Ascending aorta (tissue), 2 donors: Measurements from ENCODE around the gene C1orf21. TPM values are rescaled to one million over a fixed set of nuclear protein-coding genes. Genes with fewer than 3 reads are reported as not detected.
A peak's percentile ranks its signal among the peaks of the same experiment; 100 is the strongest.

ENCODE experiments used
- DNase-seq, 2 donors: peaks; one replicate each; pipeline ENCODE4 v3.0.0-alpha.2; 2019; ENCODE audit warnings: low spot score in 2 of 2
- H3K27ac ChIP-seq, 2 donors: fragments of 200-600 bp; sonication (generic); one replicate each; pipeline ENCODE4 v1.5.1; 2016 to 2017; ENCODE audit warnings: mild to moderate bottlenecking in 1 of 2
- H3K27me3 ChIP-seq: fragments of 200-600 bp; sonication (generic); one replicate; pipeline ENCODE4 v1.5.1; 2017
- H3K36me3 ChIP-seq, 2 donors: fragments of 200-600 bp; sonication (generic); one replicate each; pipeline ENCODE4 v1.5.1; 2016
- H3K4me1 ChIP-seq, 2 donors: fragments of 200-600 bp; sonication (generic); one replicate each; pipeline ENCODE4 v1.5.1; 2016 to 2017; ENCODE audit warnings: mild to moderate bottlenecking in 1 of 2
- H3K4me3 ChIP-seq, 2 donors: fragments of 200-600 bp; sonication (generic); one replicate each; pipeline ENCODE4 v1.5.1; 2016 to 2017; ENCODE audit warnings: mild to moderate bottlenecking in 1 of 2
- H3K9me3 ChIP-seq, 2 donors: fragments of 200-600 bp; sonication (generic); one replicate each; pipeline ENCODE4 v1.5.1; 2016
- intact Hi-C: fragments of 100-400 bp; cut with DNase I; formaldehyde crosslinking; loops from one replicate; pipeline ENCODE4 v1.15.1; 2023
- total RNA-seq: library from RNA; depleted of rRNA; stranded (reverse); fragments of >200 nt; gene quantifications from one replicate; pipeline ENCODE4 v1.1.0, GENCODE V29; 2016
- TF ChIP-seq, protein P1 (sequence below), 3 experiments: fragments of 200-600 bp in 2 of 3; fragments of 450-650 bp in 1 of 3; sonication (generic) in 2 of 3; IDR thresholded peaks; one replicate each; pipeline ENCODE4 v1.5.1; 2016 to 2019; ENCODE audit warnings: antibody characterized with exemption in 3 of 3, mild to moderate bottlenecking in 1 of 3, moderate library complexity in 1 of 3

C1orf21 gene
- total RNA-seq, 1 donor from 2014 or later: 21.8 TPM

DNA sequence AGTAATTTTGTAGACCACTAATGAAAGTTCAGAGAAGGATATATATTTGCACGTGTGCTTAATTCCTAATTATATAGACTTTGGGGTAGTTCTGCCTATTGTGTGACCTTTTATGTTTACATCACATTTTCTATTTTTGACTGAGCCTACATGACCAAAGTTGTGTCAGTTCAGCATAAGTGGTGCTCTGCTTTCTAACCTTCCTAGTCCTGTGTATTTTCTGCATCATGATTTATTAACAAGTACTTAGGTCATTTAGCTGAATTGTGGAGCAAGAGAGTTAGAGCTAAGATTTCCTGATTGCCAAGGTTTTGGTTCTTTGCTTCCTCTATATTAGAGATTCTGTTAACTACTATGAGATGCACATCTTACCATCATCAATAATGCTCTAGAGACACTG, 176.0 kb downstream of the C1orf21 start:
- no peak for DNase-seq
- intact Hi-C loops: loop anchor here (1.0 to 10.0 kb wide), 4 partner anchors 99 to 488 kb away; partner anchors contain the start of gene C1orf21
- no peak overlapping the region for H3K27ac ChIP-seq

DNA sequence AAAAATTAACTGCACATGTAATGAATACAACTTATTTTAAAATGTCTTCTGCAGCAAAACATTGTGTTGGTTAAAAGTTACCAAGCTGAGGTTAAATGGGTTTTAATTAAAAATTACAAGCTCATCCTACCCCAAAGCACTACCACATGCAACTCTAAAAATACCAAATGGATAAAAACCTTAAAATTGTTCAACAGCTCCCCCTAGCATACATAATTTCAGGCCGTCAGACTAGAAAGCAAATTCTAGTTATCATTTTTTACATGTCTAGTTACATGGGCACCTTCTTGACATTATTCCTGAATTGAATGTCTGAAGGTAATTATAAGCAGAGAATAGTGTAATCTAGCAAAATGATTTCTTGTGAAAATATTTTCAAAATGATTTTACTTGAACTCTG, 176.5 kb downstream of the C1orf21 start:
- no peak for DNase-seq
- Histone ChIP-seq H3K27ac (no peak overlapping the region), H3K4me3 (no peak overlapping the region), H3K4me1 (peaks cover 2 to 6% of the 10 kb centered on the region in 2 donors), H3K9me3 (no peaks in the 10 kb centered on the region), H3K27me3 (no peaks in the 10 kb centered on the region), H3K36me3 (no peaks in the 10 kb centered on the region)
- TF ChIP-seq, protein P1, sequence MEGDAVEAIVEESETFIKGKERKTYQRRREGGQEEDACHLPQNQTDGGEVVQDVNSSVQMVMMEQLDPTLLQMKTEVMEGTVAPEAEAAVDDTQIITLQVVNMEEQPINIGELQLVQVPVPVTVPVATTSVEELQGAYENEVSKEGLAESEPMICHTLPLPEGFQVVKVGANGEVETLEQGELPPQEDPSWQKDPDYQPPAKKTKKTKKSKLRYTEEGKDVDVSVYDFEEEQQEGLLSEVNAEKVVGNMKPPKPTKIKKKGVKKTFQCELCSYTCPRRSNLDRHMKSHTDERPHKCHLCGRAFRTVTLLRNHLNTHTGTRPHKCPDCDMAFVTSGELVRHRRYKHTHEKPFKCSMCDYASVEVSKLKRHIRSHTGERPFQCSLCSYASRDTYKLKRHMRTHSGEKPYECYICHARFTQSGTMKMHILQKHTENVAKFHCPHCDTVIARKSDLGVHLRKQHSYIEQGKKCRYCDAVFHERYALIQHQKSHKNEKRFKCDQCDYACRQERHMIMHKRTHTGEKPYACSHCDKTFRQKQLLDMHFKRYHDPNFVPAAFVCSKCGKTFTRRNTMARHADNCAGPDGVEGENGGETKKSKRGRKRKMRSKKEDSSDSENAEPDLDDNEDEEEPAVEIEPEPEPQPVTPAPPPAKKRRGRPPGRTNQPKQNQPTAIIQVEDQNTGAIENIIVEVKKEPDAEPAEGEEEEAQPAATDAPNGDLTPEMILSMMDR (IDR thresholded peaks at IDR 0.05): peak; percentile 25 to 62 (median 33)
- intact Hi-C loops: loop anchor here (1.0 to 10.0 kb wide), 4 partner anchors 99 to 488 kb away; partner anchors contain the start of gene C1orf21

More for the DNA sequence above, 176.0 kb downstream of the C1orf21 start:
- Histone ChIP-seq H3K36me3 (no peaks in the 10 kb centered on the region), H3K27me3 (no peaks in the 10 kb centered on the region), H3K9me3 (no peaks in the 10 kb centered on the region), H3K4me3 (no peak overlapping the region), H3K4me1 (peaks cover 2 to 6% of the 10 kb centered on the region in 2 donors)
- TF ChIP-seq, protein P1 (IDR thresholded peaks at IDR 0.05): no peak

DNA sequence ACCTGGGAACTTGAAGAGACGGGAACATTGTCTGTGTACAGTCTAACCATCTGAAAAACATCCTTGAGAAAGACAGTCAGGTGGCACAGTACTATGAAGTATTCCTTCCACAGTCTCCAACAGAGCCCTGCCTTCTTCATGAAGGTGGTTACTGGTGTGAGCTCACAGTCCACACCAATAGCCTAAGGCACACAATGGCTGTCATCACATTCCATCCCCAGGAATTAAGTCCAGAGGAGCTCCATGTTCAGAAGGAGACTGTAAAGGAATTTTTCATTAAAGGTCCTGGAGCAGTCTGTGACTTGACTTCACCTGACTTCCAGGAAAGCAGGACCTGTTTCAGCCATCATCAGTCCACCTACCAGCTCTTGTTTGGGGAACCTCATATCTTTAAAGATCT, 180.2 kb downstream of the C1orf21 start:
- H3K9me3 ChIP-seq: no peaks in the 10 kb centered on the region
- H3K4me3 ChIP-seq: no peak overlapping the region
- TF ChIP-seq, protein P1 (IDR thresholded peaks at IDR 0.05): no peak
- H3K27ac ChIP-seq: no peak overlapping the region
- no peak for DNase-seq
- no peaks in the 10 kb centered on the region for H3K27me3 ChIP-seq
- H3K36me3 ChIP-seq: no peaks in the 10 kb centered on the region
- H3K4me1 ChIP-seq: peaks cover 2 to 3% of the 10 kb centered on the region in 2 donors
- intact Hi-C loops: loop anchor here (10.0 kb wide), 1 partner anchor 322 kb away; no protein-coding TSS in a partner anchor

DNA sequence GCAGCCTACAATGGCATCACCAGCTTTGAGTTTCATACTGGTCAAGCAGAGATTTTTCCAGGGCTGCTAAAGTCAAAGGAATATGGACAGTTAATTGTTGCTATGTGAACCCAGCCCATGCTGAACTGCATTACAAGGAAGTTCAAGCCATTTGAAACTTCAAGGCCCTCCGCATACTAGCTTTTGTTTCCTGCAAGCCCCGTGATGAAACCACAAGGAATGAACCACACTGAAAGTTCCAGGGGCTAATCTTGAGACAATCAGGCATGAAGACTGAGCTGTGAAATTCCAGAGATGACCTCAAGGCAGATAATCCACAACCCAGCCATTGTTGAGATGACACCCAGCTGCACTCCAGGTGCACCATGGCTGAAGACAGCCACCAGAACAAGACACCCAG, 180.8 kb downstream of the C1orf21 start:
- Histone ChIP-seq H3K36me3 (no peaks in the 10 kb centered on the region), H3K27me3 (no peaks in the 10 kb centered on the region), H3K27ac (no peak overlapping the region), H3K4me3 (no peak overlapping the region), H3K9me3 (no peaks in the 10 kb centered on the region), H3K4me1 (peaks cover 0 to 3% of the 10 kb centered on the region in 2 donors)
- intact Hi-C loops: loop anchor here (10.0 kb wide), 1 partner anchor 323 kb away; no protein-coding TSS in a partner anchor
- no peak for DNase-seq
- TF ChIP-seq, protein P1 (IDR thresholded peaks at IDR 0.05): no peak

DNA sequence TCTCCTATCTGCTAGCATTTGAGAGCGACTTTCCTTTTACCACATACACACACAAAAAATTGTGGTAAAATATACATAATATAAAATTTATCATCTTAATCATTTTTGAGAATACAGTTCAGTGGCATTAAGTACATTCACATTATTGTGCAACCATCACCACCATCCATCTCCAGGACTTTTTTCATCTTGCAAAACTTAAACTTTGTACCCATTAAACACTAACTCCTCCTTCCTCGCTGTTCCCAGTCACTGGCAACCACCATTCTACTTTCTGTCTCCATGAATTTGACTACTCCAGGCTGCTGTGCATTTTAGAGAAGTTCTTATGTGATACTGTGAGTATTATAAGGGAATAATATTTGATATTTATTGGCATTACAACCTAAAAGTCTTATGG, 181.3 kb downstream of the C1orf21 start:
- no peak for DNase-seq
- Histone ChIP-seq H3K4me3 (no peak overlapping the region), H3K36me3 (no peaks in the 10 kb centered on the region), H3K9me3 (no peaks in the 10 kb centered on the region), H3K4me1 (peaks cover 0 to 3% of the 10 kb centered on the region in 2 donors), H3K27ac (no peak overlapping the region), H3K27me3 (no peaks in the 10 kb centered on the region)
- intact Hi-C loops: loop anchor here (10.0 kb wide), 1 partner anchor 323 kb away; no protein-coding TSS in a partner anchor
- TF ChIP-seq, protein P1 (IDR thresholded peaks at IDR 0.05): no peak
